OCI-LY1 (cell line): ENCODE results near the gene BMAL2.
A peak's percentile ranks its signal among the peaks of the same experiment; 100 is the strongest.

Experiments
- H2AFZ ChIP-seq: fragments of 200-600 bp; sonication (generic), shearing (Covaris generic); 2 replicates; pipeline ENCODE4 v1.6.0; 2014; ENCODE audit warnings: antibody characterized with exemption, mild to moderate bottlenecking, low read length
- H3F3A ChIP-seq: fragments of 200-600 bp; sonication (generic), shearing (Covaris generic); 2 replicates; pipeline ENCODE4 v1.6.0; 2014; ENCODE audit warnings: mild to moderate bottlenecking, antibody characterized with exemption, low read length, moderate library complexity; ENCODE audit not compliant: insufficient read depth
- H3K27ac ChIP-seq: fragments of 200-600 bp; sonication (generic); 2 replicates; pipeline ENCODE4 v1.5.1; 2014; ENCODE audit warnings: low read length, mixed run types, mild to moderate bottlenecking, low read depth; ENCODE audit not compliant: poor library complexity, severe bottlenecking
- H3K27me3 ChIP-seq: fragments of 200-600 bp; sonication (generic); 2 replicates; pipeline ENCODE4 v1.6.0; 2014; ENCODE audit warnings: antibody characterized with exemption, mild to moderate bottlenecking, low read length, moderate library complexity; ENCODE audit not compliant: insufficient read depth
- H3K36me3 ChIP-seq: fragments of 200-600 bp; sonication (generic); 2 replicates; pipeline ENCODE4 v1.6.1; 2014; ENCODE audit warnings: mild to moderate bottlenecking, antibody characterized with exemption, low read length, moderate library complexity, mixed read lengths; ENCODE audit not compliant: insufficient read depth
- H3K4me1 ChIP-seq: fragments of 200-600 bp; sonication (generic); 2 replicates; pipeline ENCODE4 v1.5.1; 2014; ENCODE audit warnings: mild to moderate bottlenecking, low read length, moderate library complexity; ENCODE audit not compliant: insufficient read depth, severe bottlenecking
- H3K4me2 ChIP-seq: fragments of 200-600 bp; sonication (generic), shearing (Covaris generic); 2 replicates; pipeline ENCODE4 v1.6.1; 2014; ENCODE audit warnings: low read length
- H3K4me3 ChIP-seq: fragments of 200-600 bp; sonication (generic); 2 replicates; pipeline ENCODE4 v1.5.1; 2014; ENCODE audit warnings: low read length, low read depth, mild to moderate bottlenecking, mixed read lengths; ENCODE audit not compliant: poor library complexity, severe bottlenecking
- H3K79me2 ChIP-seq: fragments of 200-600 bp; shearing (Covaris generic); 2 replicates; pipeline ENCODE4 v1.6.1; 2016; ENCODE audit warnings: mixed run types, low read length, mixed read lengths; ENCODE audit not compliant: insufficient read depth
- H3K9ac ChIP-seq: fragments of 200-600 bp; sonication (generic), shearing (Covaris generic); 2 replicates; pipeline ENCODE4 v1.6.1; 2014; ENCODE audit warnings: mild to moderate bottlenecking, low read length, mixed read lengths
- H3K9me2 ChIP-seq: fragments of 200-600 bp; sonication (generic), shearing (Covaris generic); 2 replicates; pipeline ENCODE4 v1.6.1; 2014; ENCODE audit warnings: low read depth, mild to moderate bottlenecking, low read length, mixed read lengths
- H3K9me3 ChIP-seq: fragments of 200-600 bp; shearing (Covaris generic); 2 replicates; pipeline ENCODE4 v1.6.1; 2014; ENCODE audit warnings: low read length, mixed read lengths
- H4K20me1 ChIP-seq: fragments of 200-600 bp; sonication (generic), shearing (Covaris generic); 2 replicates; pipeline ENCODE4 v1.6.0; 2016; ENCODE audit warnings: mild to moderate bottlenecking, low read length; ENCODE audit not compliant: insufficient read depth
- EZH2 ChIP-seq: fragments of 200-600 bp; sonication (generic), shearing (Covaris generic); IDR thresholded peaks from 2 replicates; pipeline ENCODE4 v1.8.0; 2017; ENCODE audit warnings: borderline replicate concordance, mixed run types, mild to moderate bottlenecking, antibody characterized with exemption, low read length, moderate library complexity, mixed read lengths
- TF ChIP-seq, protein P1 (sequence below): fragments of 200-600 bp; sonication (generic), shearing (Covaris generic); IDR thresholded peaks from 2 replicates; pipeline ENCODE4 v1.5.1; 2017; ENCODE audit warnings: mild to moderate bottlenecking, antibody characterized with exemption, low read length, moderate library complexity, mixed read lengths

BMAL2 gene, protein sequence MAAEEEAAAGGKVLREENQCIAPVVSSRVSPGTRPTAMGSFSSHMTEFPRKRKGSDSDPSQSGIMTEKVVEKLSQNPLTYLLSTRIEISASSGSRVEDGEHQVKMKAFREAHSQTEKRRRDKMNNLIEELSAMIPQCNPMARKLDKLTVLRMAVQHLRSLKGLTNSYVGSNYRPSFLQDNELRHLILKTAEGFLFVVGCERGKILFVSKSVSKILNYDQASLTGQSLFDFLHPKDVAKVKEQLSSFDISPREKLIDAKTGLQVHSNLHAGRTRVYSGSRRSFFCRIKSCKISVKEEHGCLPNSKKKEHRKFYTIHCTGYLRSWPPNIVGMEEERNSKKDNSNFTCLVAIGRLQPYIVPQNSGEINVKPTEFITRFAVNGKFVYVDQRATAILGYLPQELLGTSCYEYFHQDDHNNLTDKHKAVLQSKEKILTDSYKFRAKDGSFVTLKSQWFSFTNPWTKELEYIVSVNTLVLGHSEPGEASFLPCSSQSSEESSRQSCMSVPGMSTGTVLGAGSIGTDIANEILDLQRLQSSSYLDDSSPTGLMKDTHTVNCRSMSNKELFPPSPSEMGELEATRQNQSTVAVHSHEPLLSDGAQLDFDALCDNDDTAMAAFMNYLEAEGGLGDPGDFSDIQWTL

DNA sequence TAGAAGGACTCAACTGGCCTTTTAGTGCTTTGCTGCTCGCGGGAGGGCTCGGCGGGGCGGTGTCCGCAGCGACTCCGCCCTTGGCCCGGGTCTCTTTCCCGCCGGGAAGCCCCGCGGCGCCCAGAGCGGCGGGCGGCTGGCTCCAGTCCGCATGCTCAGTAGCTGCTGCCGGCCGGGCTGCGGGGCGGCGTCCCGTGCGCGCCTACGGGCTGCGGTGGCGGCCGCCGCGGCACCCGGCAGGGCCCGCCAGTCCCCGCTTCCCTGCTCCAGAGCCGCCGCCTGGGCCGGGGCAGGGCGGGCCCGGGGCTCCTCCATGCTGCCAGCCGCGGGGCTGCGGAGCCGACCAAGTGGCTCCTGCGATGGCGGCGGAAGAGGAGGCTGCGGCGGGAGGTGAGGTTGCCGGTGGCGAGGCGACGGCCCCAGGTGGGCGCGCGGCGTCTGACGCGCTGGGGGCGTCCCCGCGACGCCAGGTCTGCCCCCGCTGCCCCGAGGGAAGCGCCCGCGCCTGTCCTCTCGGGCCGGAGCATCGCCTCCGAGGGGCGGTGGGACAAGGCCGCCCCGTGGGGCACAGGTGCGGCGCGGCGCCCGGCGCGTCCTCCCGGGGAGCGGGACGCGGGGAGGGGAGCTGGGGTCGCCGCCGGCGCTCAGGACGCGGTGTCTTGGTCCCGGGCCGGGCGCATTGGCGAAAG, at the start of gene BMAL2:
Gene BMAL2, plus strand, starts transcription at position 123 of the 689 bp plus-strand sequence. Its CDS starts 237 bp downstream, at position 360.
- peaks cover 12% of the 10 kb centered on the region for H3K4me1 ChIP-seq
- peak within 1 kb of the TSS; percentile 69 for H3K4me3 ChIP-seq
- no peaks in the 10 kb centered on the region for H4K20me1 ChIP-seq
- TF ChIP-seq, protein P1, sequence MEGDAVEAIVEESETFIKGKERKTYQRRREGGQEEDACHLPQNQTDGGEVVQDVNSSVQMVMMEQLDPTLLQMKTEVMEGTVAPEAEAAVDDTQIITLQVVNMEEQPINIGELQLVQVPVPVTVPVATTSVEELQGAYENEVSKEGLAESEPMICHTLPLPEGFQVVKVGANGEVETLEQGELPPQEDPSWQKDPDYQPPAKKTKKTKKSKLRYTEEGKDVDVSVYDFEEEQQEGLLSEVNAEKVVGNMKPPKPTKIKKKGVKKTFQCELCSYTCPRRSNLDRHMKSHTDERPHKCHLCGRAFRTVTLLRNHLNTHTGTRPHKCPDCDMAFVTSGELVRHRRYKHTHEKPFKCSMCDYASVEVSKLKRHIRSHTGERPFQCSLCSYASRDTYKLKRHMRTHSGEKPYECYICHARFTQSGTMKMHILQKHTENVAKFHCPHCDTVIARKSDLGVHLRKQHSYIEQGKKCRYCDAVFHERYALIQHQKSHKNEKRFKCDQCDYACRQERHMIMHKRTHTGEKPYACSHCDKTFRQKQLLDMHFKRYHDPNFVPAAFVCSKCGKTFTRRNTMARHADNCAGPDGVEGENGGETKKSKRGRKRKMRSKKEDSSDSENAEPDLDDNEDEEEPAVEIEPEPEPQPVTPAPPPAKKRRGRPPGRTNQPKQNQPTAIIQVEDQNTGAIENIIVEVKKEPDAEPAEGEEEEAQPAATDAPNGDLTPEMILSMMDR = no peak
- no peak for TF ChIP-seq EZH2
- H3K9ac ChIP-seq = peak within 1 kb of the TSS; percentile 54; the same call in 1 of the 2 replicates
- no peaks in the 10 kb centered on the region for H3K79me2 ChIP-seq
- peak within 1 kb of the TSS; percentile 82 for H3K4me2 ChIP-seq
- no peak within 1 kb of the TSS for H3K27ac ChIP-seq
- H3K9me3 ChIP-seq = no peaks in the 10 kb centered on the region
- H3F3A ChIP-seq = no peaks in the 10 kb centered on the region
- H3K9me2 ChIP-seq = no peaks in the 10 kb centered on the region
- H3K27me3 ChIP-seq = no peaks in the 10 kb centered on the region; the same call in 1 of the 2 replicates
- H3K36me3 ChIP-seq = no peaks in the 10 kb centered on the region
- H2AFZ ChIP-seq = peak within 1 kb of the TSS; percentile 90

DNA sequence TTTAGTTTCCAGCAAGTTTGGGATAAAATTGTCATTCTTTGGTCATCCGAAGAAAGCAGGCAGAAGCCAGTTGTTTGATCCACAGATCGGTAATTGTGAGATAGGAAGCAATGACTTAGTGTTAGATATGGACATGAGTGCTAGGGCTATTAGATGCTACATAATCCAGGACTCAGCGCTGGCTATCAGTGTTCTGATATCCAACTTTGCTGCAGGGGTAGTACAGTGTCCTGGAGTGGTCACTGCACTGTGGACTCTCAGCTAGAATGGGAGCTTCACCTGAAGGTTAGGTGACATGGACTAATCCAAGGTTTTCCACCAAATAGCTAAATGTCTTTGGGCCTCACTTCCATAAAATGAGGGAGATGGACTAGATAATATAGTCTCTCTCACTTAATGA, 48.6 kb upstream of the BMAL2 start:
- Histone ChIP-seq H3K4me3 (no peak overlapping the region), H3K9ac (no peak overlapping the region), H2AFZ (no peak overlapping the region), H4K20me1 (no peaks in the 10 kb centered on the region), H3K4me1 (no peaks in the 10 kb centered on the region), H3K36me3 (no peaks in the 10 kb centered on the region), H3K27ac (no peak overlapping the region), H3K27me3 (no peaks in the 10 kb centered on the region), H3K9me3 (no peaks in the 10 kb centered on the region), H3K4me2 (no peak overlapping the region), H3K79me2 (no peaks in the 10 kb centered on the region), H3F3A (no peaks in the 10 kb centered on the region), H3K9me2 (no peaks in the 10 kb centered on the region)
- TF ChIP-seq, protein P1 = no peak
- TF ChIP-seq EZH2 = no peak

DNA sequence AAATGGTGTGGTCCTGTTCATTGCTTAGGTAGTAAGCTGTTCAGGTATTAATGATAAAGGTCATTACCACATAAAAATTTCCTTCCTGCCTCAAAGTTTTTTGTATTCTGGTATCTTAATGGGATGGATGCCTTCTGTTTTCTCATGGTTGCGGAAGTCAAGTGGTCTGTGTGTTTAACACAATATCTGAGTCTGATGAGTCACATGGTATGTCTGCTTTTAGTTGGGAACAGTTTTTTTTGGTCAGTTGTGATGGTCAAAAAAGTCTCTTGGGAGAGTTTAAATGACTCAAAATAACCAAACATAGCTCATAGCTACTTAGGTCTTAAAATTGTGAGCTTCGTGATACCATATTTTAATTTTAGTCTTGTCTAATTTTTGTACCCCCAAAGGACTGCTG, 47.9 kb upstream of the BMAL2 start:
- Histone ChIP-seq H3K4me1 (no peaks in the 10 kb centered on the region), H3K79me2 (no peaks in the 10 kb centered on the region), H4K20me1 (no peaks in the 10 kb centered on the region), H3K27ac (no peak overlapping the region), H3K9ac (no peak overlapping the region), H3K9me2 (no peaks in the 10 kb centered on the region), H3K4me3 (no peak overlapping the region), H2AFZ (no peak overlapping the region), H3K27me3 (no peaks in the 10 kb centered on the region), H3F3A (no peaks in the 10 kb centered on the region), H3K36me3 (no peaks in the 10 kb centered on the region), H3K9me3 (no peaks in the 10 kb centered on the region), H3K4me2 (no peak overlapping the region)
- TF ChIP-seq EZH2 = no peak
